ENCODE measurements around the gene RILPL1.

- TF ChIP-seq CTCF (IDR thresholded peaks at IDR 0.05) (no peak), POLR2A (IDR thresholded peaks at IDR 0.05) (no peak)
These were observed 43.1 kb upstream of the RILPL1 start for GRCh38 chr12:123576611-123577010.

Data from uterus (tissue), 2 donors.